HG02588 (cell line): Measurements from ENCODE around the gene SOS2.

Experiments used
- ATAC-seq: cut with Tn5 transposase; IDR thresholded peaks from one replicate; pipeline ENCODE4 v1.9.1; 2021; ENCODE audit warnings: mild to moderate bottlenecking, moderate library complexity; ENCODE audit not compliant: unreplicated experiment

Gene SOS2

GRCh38 chr14:50116966-50117365 is 114.4 kb downstream of the SOS2 start:
- no peak for ATAC-seq

GRCh38 chr14:50116181-50116956 is 115.0 kb downstream of the SOS2 start, which contains the start of gene VCPKMT:
VCPKMT (minus strand) TSS chr14:50116572; CDS start chr14:50116552, 20 bp downstream.
- ATAC-seq, result peak; percentile 94

- no peak for ATAC-seq
Observed at GRCh38 chr14:50113381-50114035, 117.9 kb downstream of the SOS2 start.

- no peak for ATAC-seq
Observed at GRCh38 chr14:50110323-50111037, 120.9 kb downstream of the SOS2 start.

- no peak for ATAC-seq
Observed at GRCh38 chr14:50109342-50109741, 122.0 kb downstream of the SOS2 start.

- ATAC-seq, result no peak
Observed at GRCh38 chr14:50107850-50108249, 123.5 kb downstream of the SOS2 start.

- no peak for ATAC-seq
Observed at GRCh38 chr14:50106178-50106577, 125.2 kb downstream of the SOS2 start.

GRCh38 chr14:50103558-50103957 is 127.8 kb downstream of the SOS2 start:
- ATAC-seq, result no peak

GRCh38 chr14:50101417-50101816 is 130.0 kb downstream of the SOS2 start:
- ATAC-seq, result no peak

GRCh38 chr14:50100805-50101204 is 130.6 kb downstream of the SOS2 start:
- no peak for ATAC-seq

- ATAC-seq, result no peak
Observed at GRCh38 chr14:50099335-50099734, 132.0 kb downstream of the SOS2 start.

- ATAC-seq, result no peak
Observed at GRCh38 chr14:50095895-50096294, 135.5 kb downstream of the SOS2 start.

- no peak for ATAC-seq
Observed at GRCh38 chr14:50094056-50094755, 137.2 kb downstream of the SOS2 start.

- no peak for ATAC-seq
Observed at GRCh38 chr14:50093496-50093895, 137.9 kb downstream of the SOS2 start.

GRCh38 chr14:50092006-50092555 is 139.3 kb downstream of the SOS2 start:
- no peak for ATAC-seq

- no peak for ATAC-seq
Observed at GRCh38 chr14:50091240-50091913, 140.0 kb downstream of the SOS2 start.

- no peak for ATAC-seq
Observed at GRCh38 chr14:50089208-50089607, 142.2 kb downstream of the SOS2 start.

- no peak for ATAC-seq
Observed at GRCh38 chr14:50088731-50089130, 142.6 kb downstream of the SOS2 start.

- ATAC-seq, result no peak
Observed at GRCh38 chr14:50088117-50088515, 143.3 kb downstream of the SOS2 start.
